ENCODE measurements around the gene CGRRF1. TPM values are rescaled to one million over a fixed set of nuclear protein-coding genes. Genes with fewer than 3 reads are reported as not detected.
A peak's percentile ranks its signal among the peaks of the same experiment; 100 is the strongest.

CGRRF1 gene
- total RNA-seq, 1 experiment from 2014 or later = 14.1 TPM

GRCh38 chr14:54549862-54550261 is 40.2 kb downstream of the CGRRF1 start:
- Histone ChIP-seq H3K27me3 (ENCODE audit: control insufficient read depth, insufficient read depth, low read length) (no peaks in the 10 kb centered on the region), H3K9me3 (ENCODE audit: control insufficient read depth, insufficient read depth, low read depth, low read length) (no peaks in the 10 kb centered on the region), H3K4me1 (ENCODE audit: control insufficient read depth, insufficient read depth, low read length) (no peaks in the 10 kb centered on the region), H3K36me3 (ENCODE audit: control insufficient read depth, insufficient read depth, low read length) (no peaks in the 10 kb centered on the region), H3K27ac (ENCODE audit: low read length) (no peak overlapping the region), H3K4me3 (ENCODE audit: low read depth in 2 of 2, low read length in 2 of 2) (no peak overlapping the region)
- TF ChIP-seq CTCF (IDR thresholded peaks at IDR 0.05) (no peak), REST (IDR thresholded peaks at IDR 0.05; ENCODE audit: insufficient read depth in 1 of 2, low read depth in 2 of 2, low read length in 1 of 2) (peak; percentile 56 to 82; a peak in 3 of 4 replicates)
- DNase-seq (ENCODE audit: low read depth, low spot score) (no peak), ATAC-seq (no peak)
- intact Hi-C loops (cut with micrococcal nuclease; ENCODE audit: unreplicated experiment) (no loop called here), in situ Hi-C loops (cut with HindIII; ENCODE audit: low pct_unique_long_range_greater_than_20kb, low sequenced_read_pairs) (no loop called here)
- ChIA-PET CTCF (no interaction called here), POLR2A (interaction anchor here (0.6 kb wide), 1 partner anchor 1228 kb away, joined by 12 read pairs; no protein-coding TSS in a partner anchor)
- no TSS peak for BruUV-seq (replicated peaks)

- H3K36me3 ChIP-seq (ENCODE audit: control insufficient read depth, insufficient read depth, low read length) = no peaks in the 10 kb centered on the region
- no peak overlapping the region for H3K27ac ChIP-seq (ENCODE audit: low read length)
- POLR2A ChIA-PET = interaction anchor here (0.6 kb wide), 1 partner anchor 1227 kb away, joined by 12 read pairs; no protein-coding TSS in a partner anchor
- DNase-seq (ENCODE audit: low read depth, low spot score) = no peak
- no peaks in the 10 kb centered on the region for H3K4me1 ChIP-seq (ENCODE audit: control insufficient read depth, insufficient read depth, low read length)
- intact Hi-C loops (cut with micrococcal nuclease; ENCODE audit: unreplicated experiment) = no loop called here
- CTCF ChIA-PET = no interaction called here
- no peak overlapping the region for H3K4me3 ChIP-seq (ENCODE audit: low read depth in 2 of 2, low read length in 2 of 2)
- ATAC-seq = no peak
- no peaks in the 10 kb centered on the region for H3K27me3 ChIP-seq (ENCODE audit: control insufficient read depth, insufficient read depth, low read length)
- BruUV-seq (replicated peaks) = no TSS peak
- no peaks in the 10 kb centered on the region for H3K9me3 ChIP-seq (ENCODE audit: control insufficient read depth, insufficient read depth, low read depth, low read length)
- TF ChIP-seq SIN3A (IDR thresholded peaks at IDR 0.05; ENCODE audit: borderline replicate concordance, insufficient read depth, low read depth, low read length) (no peak), CTCF (IDR thresholded peaks at IDR 0.05) (no peak), TCF7L2 (IDR thresholded peaks at IDR 0.05; ENCODE audit: low read depth, low read length) (no peak), REST (IDR thresholded peaks at IDR 0.05; ENCODE audit: insufficient read depth in 1 of 2, low read depth in 2 of 2, low read length in 1 of 2) (no peak), POLR2AphosphoS5 (IDR thresholded peaks at IDR 0.05; ENCODE audit: low read depth, low read length) (no peak)
- in situ Hi-C loops (cut with HindIII; ENCODE audit: low pct_unique_long_range_greater_than_20kb, low sequenced_read_pairs) = no loop called here
Measured at GRCh38 chr14:54550514-54550913, 40.8 kb downstream of the CGRRF1 start.

All from Panc1 (cell line).